SJSA1 (cell line): ENCODE results near the gene DHX34. TPM values are rescaled to one million over a fixed set of nuclear protein-coding genes. Genes with fewer than 3 reads are reported as not detected.
A peak's percentile ranks its signal among the peaks of the same experiment; 100 is the strongest.
"Not testable (repeated sequence)": the region's sequence is repeated elsewhere in the genome, so short reads cannot be mapped to it uniquely, and the experiment has no call there.

Experiments
- DNase-seq, 2 experiments: peaks; one replicate each; pipeline ENCODE4 v3.0.0-alpha.2; 2015 to 2020; ENCODE audit warnings: low spot score in 2 of 2, low read depth in 1 of 2
- H3K27ac ChIP-seq: fragments of 250-450 bp; sonication (Bioruptor Pico); 2 replicates; pipeline ENCODE4 v1.5.1; 2020; ENCODE audit warnings: mild to moderate bottlenecking, moderate library complexity
- H3K27me3 ChIP-seq: fragments of 250-450 bp; sonication (Bioruptor Pico); replicated peaks from 2 replicates; pipeline ENCODE4 v1.5.1; 2020; ENCODE audit warnings: mild to moderate bottlenecking, moderate library complexity
- H3K36me3 ChIP-seq: fragments of 250-450 bp; sonication (Bioruptor Pico); 2 replicates; pipeline ENCODE4 v1.5.1; 2020; ENCODE audit warnings: mild to moderate bottlenecking
- H3K4me1 ChIP-seq: fragments of 250-450 bp; sonication (Bioruptor Pico); replicated peaks from 2 replicates; pipeline ENCODE4 v1.6.1; 2021; ENCODE audit warnings: mild to moderate bottlenecking
- H3K4me3 ChIP-seq: fragments of 250-450 bp; sonication (Bioruptor Pico); 2 replicates; pipeline ENCODE4 v1.5.1; 2020; ENCODE audit warnings: mild to moderate bottlenecking
- H3K9me3 ChIP-seq: fragments of 250-450 bp; sonication (Bioruptor Pico); replicated peaks from 2 replicates; pipeline ENCODE4 v1.5.1; 2020; ENCODE audit warnings: mild to moderate bottlenecking
- total RNA-seq: library from RNA; depleted of rRNA; stranded (reverse); fragments of >200 nt; shearing (Covaris generic); gene quantifications from 2 replicates; pipeline ENCODE4 v1.2.3, GENCODE V29; 2014

Gene DHX34
- total RNA-seq, 1 experiment from 2014 or later = 16.4 TPM

- H3K36me3 ChIP-seq = peaks cover 52% of the 10 kb centered on the region
- H3K9me3 ChIP-seq = no peaks in the 10 kb centered on the region
- H3K27me3 ChIP-seq = no peaks in the 10 kb centered on the region
- H3K4me3 ChIP-seq = no peak overlapping the region
- no peaks in the 10 kb centered on the region for H3K4me1 ChIP-seq
- DNase-seq = no peak
- no peak overlapping the region for H3K27ac ChIP-seq
These were observed 32.0 kb downstream of the DHX34 start for GRCh38 chr19:47381121-47381520.

- Histone ChIP-seq H3K4me1 (no peaks in the 10 kb centered on the region), H3K4me3 (no peak overlapping the region), H3K27me3 (no peaks in the 10 kb centered on the region), H3K9me3 (no peaks in the 10 kb centered on the region), H3K36me3 (peaks cover 45% of the 10 kb centered on the region), H3K27ac (no peak overlapping the region)
- DNase-seq = no peak
These were observed 32.7 kb downstream of the DHX34 start for GRCh38 chr19:47381653-47382279.

GRCh38 chr19:47383890-47384289, 34.8 kb downstream of the DHX34 start:
- H3K4me1 ChIP-seq, H3K27ac ChIP-seq, H3K27me3 ChIP-seq, H3K9me3 ChIP-seq, H3K4me3 ChIP-seq, DNase-seq: not testable (repeated sequence)
- peaks cover 33% of the 10 kb centered on the region for H3K36me3 ChIP-seq

GRCh38 chr19:47384533-47384932, 35.4 kb downstream of the DHX34 start:
- H3K4me1 ChIP-seq, H3K4me3 ChIP-seq, H3K27ac ChIP-seq, H3K9me3 ChIP-seq, DNase-seq, H3K27me3 ChIP-seq: not testable (repeated sequence)
- peaks cover 28% of the 10 kb centered on the region for H3K36me3 ChIP-seq

- not testable (repeated sequence) for H3K27me3 ChIP-seq, DNase-seq, H3K27ac ChIP-seq, H3K4me3 ChIP-seq, H3K4me1 ChIP-seq, H3K36me3 ChIP-seq, H3K9me3 ChIP-seq
These were observed 37.5 kb downstream of the DHX34 start for GRCh38 chr19:47386582-47386981.

- H3K27ac ChIP-seq, DNase-seq, H3K4me1 ChIP-seq, H3K4me3 ChIP-seq, H3K36me3 ChIP-seq, H3K27me3 ChIP-seq, H3K9me3 ChIP-seq: not testable (repeated sequence)
These were observed 38.5 kb downstream of the DHX34 start for GRCh38 chr19:47387623-47388022.

- not testable (repeated sequence) for H3K4me1 ChIP-seq, H3K4me3 ChIP-seq, H3K27me3 ChIP-seq, H3K27ac ChIP-seq, H3K36me3 ChIP-seq, DNase-seq, H3K9me3 ChIP-seq
These were observed 39.6 kb downstream of the DHX34 start for GRCh38 chr19:47388721-47389120.

- no peaks in the 10 kb centered on the region for H3K9me3 ChIP-seq
- no peaks in the 10 kb centered on the region for H3K36me3 ChIP-seq
- H3K4me1 ChIP-seq = peaks cover 6% of the 10 kb centered on the region; the same call in 1 of the 2 replicates
- H3K4me3 ChIP-seq = no peak overlapping the region
- H3K27me3 ChIP-seq = no peaks in the 10 kb centered on the region
- no peak overlapping the region for H3K27ac ChIP-seq
- no peak for DNase-seq
These were observed 40.0 kb downstream of the DHX34 start for GRCh38 chr19:47389150-47389556.

GRCh38 chr19:47390533-47391488, 41.7 kb downstream of the DHX34 start:
- Histone ChIP-seq H3K36me3 (no peaks in the 10 kb centered on the region), H3K27ac (no peak overlapping the region), H3K4me1 (peaks cover 6% of the 10 kb centered on the region; the same call in 1 of the 2 replicates), H3K4me3 (no peak overlapping the region), H3K9me3 (no peaks in the 10 kb centered on the region), H3K27me3 (no peaks in the 10 kb centered on the region)
- DNase-seq = no peak

- Histone ChIP-seq H3K4me1 (peaks cover 6% of the 10 kb centered on the region; the same call in 1 of the 2 replicates), H3K9me3 (no peaks in the 10 kb centered on the region), H3K36me3 (no peaks in the 10 kb centered on the region), H3K27me3 (no peaks in the 10 kb centered on the region), H3K27ac (no peak overlapping the region), H3K4me3 (no peak overlapping the region)
- DNase-seq = peak; percentile 78 to 84
These were observed 42.6 kb downstream of the DHX34 start for GRCh38 chr19:47391510-47392223.

- no peak overlapping the region for H3K27ac ChIP-seq
- no peaks in the 10 kb centered on the region for H3K9me3 ChIP-seq
- no peaks in the 10 kb centered on the region for H3K27me3 ChIP-seq
- H3K4me1 ChIP-seq = no peaks in the 10 kb centered on the region
- no peak for DNase-seq
- no peaks in the 10 kb centered on the region for H3K36me3 ChIP-seq
- no peak overlapping the region for H3K4me3 ChIP-seq
These were observed 49.8 kb downstream of the DHX34 start for GRCh38 chr19:47398707-47399597.

GRCh38 chr19:47402504-47402903, 53.4 kb downstream of the DHX34 start:
- Histone ChIP-seq H3K27me3 (no peaks in the 10 kb centered on the region), H3K27ac (no peak overlapping the region), H3K9me3 (no peaks in the 10 kb centered on the region), H3K4me1 (no peaks in the 10 kb centered on the region), H3K36me3 (no peaks in the 10 kb centered on the region), H3K4me3 (no peak overlapping the region)
- DNase-seq = no peak
